Activated CD4-positive, alpha-beta T cell treated with anti-CD3 and anti-CD28 coated beads, Interleukin-2, amount 10 ng/mL, durations not matched to agents 24 days and 14 days (primary cell): Measurements from ENCODE around the gene PEX7. TPM values are rescaled to one million over a fixed set of nuclear protein-coding genes. Genes with fewer than 3 reads are reported as not detected.
"Not testable (repeated sequence)": the region's sequence is repeated elsewhere in the genome, so short reads cannot be mapped to it uniquely, and the experiment has no call there.

Experiments used
- DNase-seq: peaks from one replicate; pipeline ENCODE4 v3.0.0; 2022
- H3K27ac Mint-ChIP-seq: one replicate; pipeline ENCODE4 v1.8.0; 2022; ENCODE audit warnings: mild to moderate bottlenecking, mixed read lengths
- H3K27me3 Mint-ChIP-seq: one replicate; pipeline ENCODE4 v1.8.0; 2022; ENCODE audit warnings: mixed read lengths
- H3K36me3 Mint-ChIP-seq: one replicate; pipeline ENCODE4 v1.8.0; 2022; ENCODE audit warnings: low read depth, mild to moderate bottlenecking, mixed read lengths
- H3K4me1 Mint-ChIP-seq: one replicate; pipeline ENCODE4 v1.8.0; 2021; ENCODE audit warnings: mixed read lengths
- H3K4me3 Mint-ChIP-seq: one replicate; pipeline ENCODE4 v1.8.0; 2022; ENCODE audit warnings: mild to moderate bottlenecking, moderate library complexity, mixed read lengths
- H3K9me3 Mint-ChIP-seq: one replicate; pipeline ENCODE4 v1.8.0; 2021; ENCODE audit warnings: mixed read lengths
- intact Hi-C: fragments of 100-400 bp; cut with micrococcal nuclease; formaldehyde crosslinking; loops from one replicate; pipeline ENCODE4 v1.15.1; 2023
- total RNA-seq: library from RNA; stranded (reverse); gene quantifications from 2 replicates; pipeline ENCODE4 v1.2.3, GENCODE V29; 2022

Gene PEX7
- total RNA-seq, 1 donor from 2014 or later, result 4.3 TPM

DNA sequence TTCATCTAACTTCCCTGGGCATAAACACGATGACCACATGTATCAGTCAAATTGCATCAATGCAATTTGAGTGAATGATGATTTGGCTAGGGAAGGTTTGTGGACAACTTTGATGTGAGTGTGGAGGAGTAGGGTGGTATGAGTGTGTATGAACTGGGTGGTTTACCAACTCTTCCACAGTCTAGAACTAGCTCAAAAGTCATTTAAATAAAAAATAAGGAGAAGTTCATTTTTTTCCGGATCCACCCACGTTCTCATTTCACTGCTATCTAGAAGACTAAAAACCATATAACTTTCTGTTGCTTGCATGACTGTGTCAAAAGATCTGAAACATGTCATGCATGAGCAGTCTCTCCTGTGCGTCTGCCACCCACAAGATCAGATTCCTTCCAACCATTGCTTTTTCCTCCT, 123.3 kb downstream of the PEX7 start:
- H3K27ac Mint-ChIP-seq, result no peak overlapping the region
- peaks cover 9% of the 10 kb centered on the region for H3K9me3 Mint-ChIP-seq
- H3K4me3 Mint-ChIP-seq, result no peak overlapping the region
- peaks cover 18% of the 10 kb centered on the region for H3K27me3 Mint-ChIP-seq
- H3K36me3 Mint-ChIP-seq, result peaks cover 2% of the 10 kb centered on the region
- no peak for DNase-seq
- no peaks in the 10 kb centered on the region for H3K4me1 Mint-ChIP-seq
- intact Hi-C loops, result no loop called here

- Mint-ChIP-seq H3K4me1 (no peaks in the 10 kb centered on the region), H3K36me3 (no peaks in the 10 kb centered on the region), H3K4me3 (no peak overlapping the region), H3K9me3 (peaks cover 3% of the 10 kb centered on the region), H3K27ac (no peak overlapping the region), H3K27me3 (peaks cover 16% of the 10 kb centered on the region)
- intact Hi-C loops, result no loop called here
- DNase-seq, result no peak
Observed at GRCh38 chr6:136947037-136947436, 124.6 kb downstream of the PEX7 start.

GRCh38 chr6:136949957-136950356, 127.6 kb downstream of the PEX7 start:
- DNase-seq, intact Hi-C loops, H3K9me3 Mint-ChIP-seq, H3K27ac Mint-ChIP-seq, H3K4me1 Mint-ChIP-seq, H3K36me3 Mint-ChIP-seq, H3K4me3 Mint-ChIP-seq: not testable (repeated sequence)
- H3K27me3 Mint-ChIP-seq, result peaks cover 10% of the 10 kb centered on the region

DNA sequence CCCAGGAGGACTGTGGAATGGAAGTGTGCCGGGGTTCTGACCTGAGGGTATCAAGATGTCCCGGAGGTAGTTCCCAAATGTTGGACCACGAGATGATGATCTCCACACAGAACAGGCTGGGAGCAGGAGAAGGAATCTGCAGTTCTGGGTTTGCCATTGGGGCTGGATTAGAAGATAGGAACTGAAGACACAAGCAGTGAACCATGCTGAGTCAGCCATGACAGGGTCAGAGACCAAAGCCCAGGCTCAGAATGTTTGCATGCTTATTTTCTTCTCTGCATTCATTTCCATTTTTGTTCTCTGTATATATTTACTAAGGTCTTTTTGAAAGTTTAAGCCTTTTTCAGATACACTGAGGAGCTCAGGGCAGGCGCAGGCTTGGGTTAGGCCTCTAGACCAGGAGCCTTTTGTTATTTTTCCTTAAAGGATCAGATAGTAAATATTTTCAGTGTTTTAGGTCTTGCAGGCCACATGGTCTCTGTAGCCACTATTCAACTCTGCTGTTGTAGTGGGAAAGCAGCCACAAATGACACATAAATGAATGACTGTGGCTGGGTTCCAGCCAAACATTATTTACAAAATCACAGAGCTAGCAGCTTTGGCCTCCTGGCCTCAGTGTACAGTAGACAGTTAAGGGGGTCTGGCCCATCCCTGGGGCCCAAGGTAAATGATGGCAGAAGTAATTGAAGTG, 128.2 kb downstream of the PEX7 start:
- Mint-ChIP-seq H3K4me3 (no peak overlapping the region), H3K27me3 (peaks cover 16% of the 10 kb centered on the region), H3K9me3 (no peaks in the 10 kb centered on the region), H3K27ac (no peak overlapping the region), H3K36me3 (no peaks in the 10 kb centered on the region), H3K4me1 (no peaks in the 10 kb centered on the region)
- intact Hi-C loops, result no loop called here
- no peak for DNase-seq

GRCh38 chr6:136952714-136953260, 130.4 kb downstream of the PEX7 start:
- Mint-ChIP-seq H3K27ac (no peak overlapping the region), H3K4me3 (no peak overlapping the region), H3K9me3 (no peaks in the 10 kb centered on the region), H3K4me1 (peaks cover 6% of the 10 kb centered on the region), H3K36me3 (no peaks in the 10 kb centered on the region), H3K27me3 (peaks cover 19% of the 10 kb centered on the region)
- no peak for DNase-seq
- intact Hi-C loops, result no loop called here

DNA sequence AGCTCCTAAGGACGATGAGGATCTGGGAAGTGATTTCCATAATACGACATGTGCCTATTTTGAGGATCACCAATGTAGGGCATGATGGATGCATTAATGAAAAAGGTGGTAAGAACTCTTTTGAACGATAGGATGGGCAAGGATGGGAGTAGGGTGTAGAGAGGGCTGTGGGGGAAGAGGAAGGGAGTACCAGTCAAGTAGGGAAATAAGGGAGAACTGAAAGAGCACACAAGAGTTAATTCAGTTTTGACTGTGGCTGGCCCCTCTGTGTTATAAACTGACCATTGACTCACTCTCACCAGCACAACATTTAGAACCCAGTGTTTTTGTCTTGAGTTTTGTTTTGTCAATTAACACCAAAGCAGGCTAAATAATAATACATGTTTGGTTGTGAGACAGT, 132.7 kb downstream of the PEX7 start:
- Mint-ChIP-seq H3K4me1 (peaks cover 6% of the 10 kb centered on the region), H3K36me3 (no peaks in the 10 kb centered on the region), H3K4me3 (no peak overlapping the region), H3K9me3 (no peaks in the 10 kb centered on the region), H3K27me3 (peaks cover 27% of the 10 kb centered on the region), H3K27ac (no peak overlapping the region)
- DNase-seq, result no peak
- intact Hi-C loops, result no loop called here

GRCh38 chr6:136956590-136957544, 134.5 kb downstream of the PEX7 start:
- no peak for DNase-seq
- Mint-ChIP-seq H3K9me3 (no peaks in the 10 kb centered on the region), H3K36me3 (no peaks in the 10 kb centered on the region), H3K27ac (no peak overlapping the region), H3K4me3 (no peak overlapping the region), H3K4me1 (peaks cover 6% of the 10 kb centered on the region), H3K27me3 (peaks cover 29% of the 10 kb centered on the region)
- intact Hi-C loops, result no loop called here

DNA sequence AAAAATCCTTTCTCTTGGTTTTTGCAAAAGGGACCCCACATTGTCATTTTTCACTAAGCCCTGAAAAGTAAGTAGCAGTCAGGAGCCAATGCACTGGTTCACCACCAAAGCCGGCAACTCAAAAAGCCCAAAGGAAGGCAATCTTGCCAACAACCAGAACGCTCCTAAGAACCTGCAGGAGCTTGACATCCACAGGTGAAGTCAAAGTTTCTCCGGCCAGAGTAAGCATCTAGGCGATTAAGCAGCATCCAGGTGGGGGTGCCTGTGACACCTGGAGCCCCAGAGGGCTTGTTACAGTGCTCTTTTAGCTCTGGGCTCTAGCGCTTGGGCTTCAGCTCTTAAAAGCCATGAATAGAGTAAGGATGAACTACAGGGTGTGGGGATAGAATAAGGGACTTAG, 135.8 kb downstream of the PEX7 start:
- peaks cover 34% of the 10 kb centered on the region for H3K27me3 Mint-ChIP-seq
- peaks cover 6% of the 10 kb centered on the region for H3K4me1 Mint-ChIP-seq
- no peak overlapping the region for H3K27ac Mint-ChIP-seq
- H3K4me3 Mint-ChIP-seq, result no peak overlapping the region
- H3K36me3 Mint-ChIP-seq, result no peaks in the 10 kb centered on the region
- intact Hi-C loops, result no loop called here
- no peak for DNase-seq
- H3K9me3 Mint-ChIP-seq, result no peaks in the 10 kb centered on the region

GRCh38 chr6:136959471-136959891, 137.1 kb downstream of the PEX7 start:
- H3K4me1 Mint-ChIP-seq, result peaks cover 6% of the 10 kb centered on the region
- no peak overlapping the region for H3K27ac Mint-ChIP-seq
- H3K4me3 Mint-ChIP-seq, result no peak overlapping the region
- H3K36me3 Mint-ChIP-seq, result no peaks in the 10 kb centered on the region
- no peak for DNase-seq
- intact Hi-C loops, result no loop called here
- no peaks in the 10 kb centered on the region for H3K9me3 Mint-ChIP-seq
- peaks cover 38% of the 10 kb centered on the region for H3K27me3 Mint-ChIP-seq

DNA sequence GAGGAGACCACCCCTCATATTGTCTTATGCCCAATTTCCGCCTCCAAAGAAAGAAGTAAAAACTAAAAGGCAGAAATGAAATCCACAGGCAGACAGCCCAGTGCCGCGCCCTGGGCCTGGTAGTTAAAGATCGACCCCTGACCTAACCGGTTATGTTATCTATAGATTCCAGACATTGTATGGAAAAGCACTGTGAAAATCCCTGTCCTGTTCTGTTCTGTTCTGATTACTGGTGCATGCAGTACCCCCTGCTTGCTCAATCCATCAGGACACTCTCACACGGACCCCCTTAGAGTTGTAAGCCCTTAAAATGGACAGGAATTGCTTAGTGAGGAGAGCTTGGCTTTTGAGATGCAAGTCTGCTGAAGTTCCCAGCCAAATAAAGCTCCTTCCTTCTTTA, 137.5 kb downstream of the PEX7 start:
- H3K4me1 Mint-ChIP-seq, H3K9me3 Mint-ChIP-seq, DNase-seq, intact Hi-C loops, H3K4me3 Mint-ChIP-seq, H3K36me3 Mint-ChIP-seq, H3K27ac Mint-ChIP-seq: not testable (repeated sequence)
- H3K27me3 Mint-ChIP-seq, result peaks cover 39% of the 10 kb centered on the region

GRCh38 chr6:136960781-136961180, 138.4 kb downstream of the PEX7 start:
- no peaks in the 10 kb centered on the region for H3K36me3 Mint-ChIP-seq
- H3K9me3 Mint-ChIP-seq, result no peaks in the 10 kb centered on the region
- H3K27ac Mint-ChIP-seq, result no peak overlapping the region
- intact Hi-C loops, result no loop called here
- DNase-seq, result no peak
- H3K27me3 Mint-ChIP-seq, result peaks cover 35% of the 10 kb centered on the region
- H3K4me1 Mint-ChIP-seq, result peaks cover 6% of the 10 kb centered on the region
- H3K4me3 Mint-ChIP-seq, result no peak overlapping the region

DNA sequence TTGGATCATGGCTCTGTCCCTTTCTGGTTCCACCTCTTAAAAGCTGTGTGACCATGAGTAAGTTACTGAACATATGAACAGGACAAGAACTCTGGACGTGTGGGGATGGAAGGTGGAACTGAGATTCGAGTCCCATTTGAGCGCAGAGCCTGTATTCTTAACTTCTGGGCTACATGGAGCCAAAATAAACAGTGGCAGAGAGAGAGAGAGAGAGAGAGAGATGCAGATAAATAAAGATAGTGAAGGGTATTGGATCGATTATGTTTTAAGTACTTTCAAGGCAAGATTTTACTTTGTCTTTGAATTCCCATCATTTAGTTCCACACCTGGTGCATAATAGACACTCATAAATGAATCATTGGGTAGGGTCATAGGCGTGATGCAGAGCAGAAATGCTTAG, 139.5 kb downstream of the PEX7 start:
- H3K4me1 Mint-ChIP-seq, result peaks cover 4% of the 10 kb centered on the region
- H3K27ac Mint-ChIP-seq, result no peak overlapping the region
- no peak overlapping the region for H3K4me3 Mint-ChIP-seq
- peaks cover 42% of the 10 kb centered on the region for H3K27me3 Mint-ChIP-seq
- intact Hi-C loops, result no loop called here
- no peak for DNase-seq
- H3K36me3 Mint-ChIP-seq, result no peaks in the 10 kb centered on the region
- no peaks in the 10 kb centered on the region for H3K9me3 Mint-ChIP-seq

- no peaks in the 10 kb centered on the region for H3K36me3 Mint-ChIP-seq
- peaks cover 42% of the 10 kb centered on the region for H3K27me3 Mint-ChIP-seq
- DNase-seq, result no peak
- intact Hi-C loops, result no loop called here
- no peak overlapping the region for H3K27ac Mint-ChIP-seq
- peaks cover under 1% of the 10 kb centered on the region for H3K4me1 Mint-ChIP-seq
- no peaks in the 10 kb centered on the region for H3K9me3 Mint-ChIP-seq
- no peak overlapping the region for H3K4me3 Mint-ChIP-seq
Observed at GRCh38 chr6:136962661-136963060, 140.3 kb downstream of the PEX7 start.

GRCh38 chr6:136963259-136963658, 140.9 kb downstream of the PEX7 start:
- Mint-ChIP-seq H3K4me3 (no peak overlapping the region), H3K9me3 (no peaks in the 10 kb centered on the region), H3K36me3 (no peaks in the 10 kb centered on the region), H3K4me1 (peaks cover 4% of the 10 kb centered on the region), H3K27ac (no peak overlapping the region), H3K27me3 (peaks cover 45% of the 10 kb centered on the region)
- intact Hi-C loops, result no loop called here
- DNase-seq, result no peak
